Keratinocyte (primary cell): Measurements from ENCODE around the gene SIGLEC1.

Experiments
- CTCF ChIP-seq, 3 experiments: IDR thresholded peaks in 1 of 3; conservative IDR thresholded peaks in 1 of 3; optimal IDR thresholded peaks in 1 of 3; 2 replicates in 2 of 3; 3 replicates in 1 of 3; pipeline versions ENCODE3 to v1.5.1; 2011; ENCODE audit warnings: low read length in 3 of 3, mild to moderate bottlenecking in 3 of 3, moderate library complexity in 2 of 3, control low read depth in 1 of 3, inconsistent platforms in 1 of 3; ENCODE audit not compliant: insufficient read depth in 2 of 3; ENCODE audit errors: extremely low read depth in 1 of 3
- EZH2 ChIP-seq: IDR thresholded peaks from one replicate; pipeline ENCODE4 v1.6.1; 2012; ENCODE audit warnings: inconsistent platforms, mild to moderate bottlenecking, low read length, moderate library complexity

- TF ChIP-seq CTCF (optimal IDR thresholded peaks at IDR 0.05 in 1 of 3, IDR thresholded peaks at IDR 0.05 in 1 of 3, conservative IDR thresholded peaks at IDR 0.05 in 1 of 3; ENCODE audit: extremely low read depth in 1 of 3, insufficient read depth in 2 of 3, low read length in 3 of 3) (no peak), EZH2 (no peak)
These were observed 19.0 kb downstream of the SIGLEC1 start for GRCh38 chr20:3693376-3693775.
